IMR-90 (cell line): Measurements from ENCODE around the gene FFAR1. TPM values are rescaled to one million over a fixed set of nuclear protein-coding genes. Genes with fewer than 3 reads are reported as not detected.

Source experiments
- ATAC-seq: fragments of 200-7000 bp; cut with Tn5 transposase; 2 replicates; pipeline ENCODE4 v1.9.1; 2020; ENCODE audit warnings: low read depth, mild to moderate bottlenecking, moderate library complexity
- BruUV-seq: library from RNA; stranded (reverse); fragments of 400-500 nt; replicated peaks from 2 replicates; lab custom pipeline; 2021; lab: Mats Ljungman, UMichigan
- CTCF ChIA-PET: fragments of 300-600 bp; formaldehyde crosslinking; extraction: SDS; loops from one replicate; lab custom pipeline; 2021; ENCODE audit warnings: antibody characterized with exemption; lab: Yijun Ruan, JAX
- POLR2A ChIA-PET: fragments of 300-600 bp; sonication (Branson Sonifier 250); formaldehyde crosslinking; loops from one replicate; lab custom pipeline; 2022; ENCODE audit warnings: antibody characterized with exemption; ENCODE audit not compliant: unreplicated experiment; lab: Charles Lee
- DNase-seq: peaks from one replicate; pipeline ENCODE4 v3.0.0; 2013
- H2AFZ ChIP-seq: replicated peaks from 2 replicates; pipeline ENCODE3; 2013; ENCODE audit warnings: low read length, mild to moderate bottlenecking; ENCODE audit not compliant: poor library complexity
- H2AK5ac ChIP-seq: 2 replicates; pipeline ENCODE4 v1.6.1; 2013; ENCODE audit warnings: low read depth, low read length, inconsistent platforms
- H2AK9ac ChIP-seq: replicated peaks from 2 replicates; pipeline ENCODE3; 2013; ENCODE audit warnings: mild to moderate bottlenecking, low read depth, low read length, moderate library complexity; ENCODE audit not compliant: poor library complexity
- H2BK120ac ChIP-seq: 2 replicates; pipeline ENCODE4 v1.6.1; 2013; ENCODE audit warnings: low read depth, low read length, inconsistent platforms
- H2BK15ac ChIP-seq: 3 replicates; pipeline ENCODE4 v1.6.1; 2013; ENCODE audit warnings: low read depth, low read length, inconsistent platforms
- H2BK20ac ChIP-seq: 2 replicates; pipeline ENCODE4 v1.6.1; 2013; ENCODE audit warnings: low read depth, mild to moderate bottlenecking, inconsistent platforms, low read length, moderate library complexity
- H2BK5ac ChIP-seq: 2 replicates; pipeline ENCODE4 v1.6.1; 2013; ENCODE audit warnings: mild to moderate bottlenecking, low read depth, low read length, inconsistent platforms; ENCODE audit not compliant: poor library complexity, severe bottlenecking
- H3K14ac ChIP-seq: replicated peaks from 2 replicates; pipeline ENCODE4 v1.6.1; 2013; ENCODE audit warnings: low read depth, low read length, inconsistent platforms
- H3K18ac ChIP-seq: 2 replicates; pipeline ENCODE4 v1.6.1; 2013; ENCODE audit warnings: low read depth, low read length, control low read depth
- H3K23ac ChIP-seq: 2 replicates; pipeline ENCODE4 v1.6.1; 2013; ENCODE audit warnings: low read depth, low read length, inconsistent platforms
- H3K27ac ChIP-seq: 2 replicates; pipeline ENCODE4 v1.5.1; 2013; ENCODE audit warnings: mild to moderate bottlenecking, control low read depth, low read length; ENCODE audit not compliant: insufficient read depth
- H3K27me3 ChIP-seq: 2 replicates; pipeline ENCODE4 v1.6.1; 2013; ENCODE audit warnings: low read length; ENCODE audit not compliant: control insufficient read depth, insufficient read depth
- H3K36me3 ChIP-seq: 2 replicates; pipeline ENCODE4 v1.6.1; 2013; ENCODE audit warnings: low read length, mixed read lengths; ENCODE audit not compliant: control insufficient read depth, insufficient read depth
- H3K4ac ChIP-seq: 2 replicates; pipeline ENCODE4 v1.6.1; 2013; ENCODE audit warnings: low read depth, low read length, inconsistent platforms
- H3K4me1 ChIP-seq: 2 replicates; pipeline ENCODE4 v1.6.1; 2013; ENCODE audit warnings: low read length, mixed read lengths; ENCODE audit not compliant: control insufficient read depth, insufficient read depth
- H3K4me2 ChIP-seq: 2 replicates; pipeline ENCODE4 v1.6.1; 2013; ENCODE audit warnings: low read depth, mild to moderate bottlenecking, control low read depth, low read length, moderate library complexity
- H3K4me3 ChIP-seq: 2 replicates; pipeline ENCODE4 v1.5.1; 2013; ENCODE audit warnings: low read depth, mild to moderate bottlenecking, control low read depth, low read length, moderate library complexity; ENCODE audit not compliant: insufficient read depth
- H3K56ac ChIP-seq: 2 replicates; pipeline ENCODE4 v1.6.1; 2013; ENCODE audit warnings: low read length, inconsistent platforms; ENCODE audit not compliant: insufficient read depth; ENCODE audit errors: extremely low read depth
- H3K79me1 ChIP-seq, 2 experiments: 2 replicates each; pipeline ENCODE4 v1.6.1; 2013; ENCODE audit warnings: low read length in 2 of 2, inconsistent platforms in 1 of 2, low read depth in 1 of 2
- H3K9ac ChIP-seq: 2 replicates; pipeline ENCODE4 v1.6.1; 2013; ENCODE audit warnings: low read depth, low read length, control low read depth
- H3K9me1 ChIP-seq: 2 replicates; pipeline ENCODE4 v1.6.1; 2013; ENCODE audit warnings: low read length, inconsistent platforms; ENCODE audit not compliant: insufficient read depth
- H3K9me3 ChIP-seq: 2 replicates; pipeline ENCODE4 v1.6.1; 2013; ENCODE audit warnings: low read length; ENCODE audit not compliant: control insufficient read depth, insufficient read depth
- H4K20me1 ChIP-seq: 2 replicates; pipeline ENCODE4 v1.6.1; 2013; ENCODE audit warnings: low read length, inconsistent platforms; ENCODE audit not compliant: insufficient read depth
- H4K5ac ChIP-seq: 2 replicates; pipeline ENCODE4 v1.6.1; 2013; ENCODE audit warnings: mild to moderate bottlenecking, low read depth, low read length, control low read depth
- H4K8ac ChIP-seq, 2 experiments: 2 replicates each; pipeline ENCODE4 v1.6.1; 2013; ENCODE audit warnings: low read depth in 2 of 2, low read length in 2 of 2, control low read depth in 1 of 2, inconsistent platforms in 1 of 2
- H4K91ac ChIP-seq: 2 replicates; pipeline ENCODE4 v1.6.1; 2013; ENCODE audit warnings: low read depth, low read length, inconsistent platforms; ENCODE audit not compliant: insufficient read depth
- BHLHE40 ChIP-seq: fragments of 150-350 bp; IDR thresholded peaks from 2 replicates; pipeline ENCODE4 v1.6.1; 2016; ENCODE audit warnings: mild to moderate bottlenecking, low read depth, low read length
- CEBPB ChIP-seq: IDR thresholded peaks from 2 replicates; pipeline ENCODE4 v1.6.1; 2012; ENCODE audit warnings: low read depth, low read length, improper control_type of control experiment
- CHD1 ChIP-seq: IDR thresholded peaks from 2 replicates; pipeline ENCODE4 v1.6.1; 2012; ENCODE audit warnings: low read depth, low read length, improper control_type of control experiment
- CTCF ChIP-seq: conservative IDR thresholded peaks from 2 replicates; pipeline ENCODE4 v1.5.1; 2012; ENCODE audit warnings: mild to moderate bottlenecking, low read depth, low read length, improper control_type of control experiment
- ELK1 ChIP-seq: fragments of 150-350 bp; IDR thresholded peaks from 2 replicates; pipeline ENCODE4 v1.6.1; 2016; ENCODE audit warnings: low read depth, mild to moderate bottlenecking, low read length, moderate library complexity, borderline replicate concordance
- FOS ChIP-seq: fragments of 150-350 bp; IDR thresholded peaks from 2 replicates; pipeline ENCODE4 v1.6.1; 2016; ENCODE audit warnings: low read depth, low read length
- MAFK ChIP-seq: IDR thresholded peaks from 2 replicates; pipeline ENCODE4 v1.6.1; 2012; ENCODE audit warnings: low read depth, low read length, improper control_type of control experiment
- MAZ ChIP-seq: IDR thresholded peaks from 2 replicates; pipeline ENCODE4 v1.6.1; 2012; ENCODE audit warnings: low read depth, mild to moderate bottlenecking, low read length, improper control_type of control experiment, moderate library complexity, borderline replicate concordance
- MXI1 ChIP-seq: IDR thresholded peaks from 2 replicates; pipeline ENCODE4 v1.6.1; 2012; ENCODE audit warnings: low read depth, mild to moderate bottlenecking, low read length, moderate library complexity, borderline replicate concordance
- NFE2L2 ChIP-seq: fragments of 150-350 bp; IDR thresholded peaks from 2 replicates; pipeline ENCODE4 v1.6.1; 2016; ENCODE audit warnings: low read depth, mild to moderate bottlenecking, low read length
- POLR2A ChIP-seq: IDR thresholded peaks from 2 replicates; pipeline ENCODE4 v1.6.1; 2012; ENCODE audit warnings: mild to moderate bottlenecking, low read depth, low read length
- RAD21 ChIP-seq: IDR thresholded peaks from 2 replicates; pipeline ENCODE4 v1.6.1; 2012; ENCODE audit warnings: low read length, improper control_type of control experiment
- RCOR1 ChIP-seq: IDR thresholded peaks from 2 replicates; pipeline ENCODE4 v1.6.1; 2012; ENCODE audit warnings: mild to moderate bottlenecking, low read length, improper control_type of control experiment; ENCODE audit not compliant: insufficient replicate concordance
- RFX5 ChIP-seq: IDR thresholded peaks from 2 replicates; pipeline ENCODE4 v1.8.0; 2012; ENCODE audit warnings: low read depth, mild to moderate bottlenecking, low read length, moderate library complexity
- SMC3 ChIP-seq: fragments of 150-350 bp; IDR thresholded peaks from 2 replicates; pipeline ENCODE4 v1.6.1; 2016; ENCODE audit warnings: low read depth, mild to moderate bottlenecking, antibody characterized with exemption, low read length, moderate library complexity
- USF2 ChIP-seq: fragments of 150-350 bp; IDR thresholded peaks from 2 replicates; pipeline ENCODE4 v1.6.1; 2017; ENCODE audit warnings: mild to moderate bottlenecking, antibody characterized with exemption, low read length, low read depth
- WGBS, 2 experiments: methylation state at CpG; one replicate each; pipeline versions ENCODE4 v1.1.5 to v1.1.7; 2013; ENCODE audit warnings: missing lambda C conversion rate in 2 of 2; ENCODE audit not compliant: insufficient read length in 1 of 2; ENCODE audit errors: extremely low coverage in 2 of 2; 5-methylcytosine and 5-hydroxymethylcytosine counted together
- dilution Hi-C: fragments of 300-500 bp; cut with HindIII; formaldehyde crosslinking; loops from one replicate; pipeline ENCODE4 v1.14.3; 2018; ENCODE audit warnings: low sequenced_read_pairs; ENCODE audit not compliant: unreplicated experiment
- in situ Hi-C: fragments of 300-500 bp; cut with MboI; formaldehyde crosslinking; loops from 3 replicates; pipeline ENCODE4 v1.14.3; 2019; ENCODE audit warnings: low sequenced_read_pairs, inconsistent platforms, mixed read lengths
- intact Hi-C: fragments of 100-400 bp; cut with micrococcal nuclease; formaldehyde crosslinking; loops from 2 replicates; pipeline ENCODE4 v1.10.0; 2022
- polyA plus RNA-seq, 3 experiments: library from polyadenylated mRNA; depleted of rRNA; stranded (reverse); fragments of >200 nt; gene quantifications; 2 replicates each; pipeline ENCODE4 v1.2.3, GENCODE V29; 2012; ENCODE audit warnings: low replicate concordance in 1 of 3
- total RNA-seq: library from RNA; depleted of rRNA; stranded (reverse); fragments of >200 nt; gene quantifications from 2 replicates; pipeline ENCODE4 v1.2.3, GENCODE V29; 2012

FFAR1 gene
- total and polyA plus RNA-seq, 2 of the 4 experiments (the other 2 are of a cell fraction) = not detected

- ChIA-PET CTCF (no interaction called here), POLR2A (no interaction called here)
- Histone ChIP-seq H2BK120ac (no peak overlapping the region), H3K23ac (no peak overlapping the region), H2AFZ (no peak overlapping the region), H3K4me1 (no peaks in the 10 kb centered on the region), H3K27me3 (peaks cover 3% of the 10 kb centered on the region; the same call in 1 of the 2 replicates), H2AK5ac (no peak overlapping the region), H2BK5ac (no peak overlapping the region), H2BK20ac (no peak overlapping the region), H2BK15ac (no peak overlapping the region), H3K56ac (no peak overlapping the region), H3K9ac (no peak overlapping the region), H4K5ac (no peak overlapping the region), H3K9me3 (no peaks in the 10 kb centered on the region), H3K4me2 (no peak overlapping the region), H3K18ac (no peak overlapping the region), H4K20me1 (no peaks in the 10 kb centered on the region), H4K91ac (no peak overlapping the region), H3K4me3 (no peak overlapping the region), H4K8ac (no peak overlapping the region), H3K9me1 (no peaks in the 10 kb centered on the region), H3K27ac (no peak overlapping the region), H3K79me1 (no peaks in the 10 kb centered on the region), H3K36me3 (no peaks in the 10 kb centered on the region), H3K14ac (no peak overlapping the region), H3K4ac (no peak overlapping the region), H2AK9ac (no peak overlapping the region)
- BruUV-seq = no TSS peak
- 75% methylated on average over 4 of the region's 6 CpGs; no CpG with 5 or more reads in 1 of the 2 experiments for WGBS, 2 experiments
- in situ Hi-C loops (no loop called here), intact Hi-C loops (no loop called here), dilution Hi-C loops (no loop called here)
- TF ChIP-seq NFE2L2 = no peak
- no peak for TF ChIP-seq SMC3
- no peak for TF ChIP-seq POLR2A
- no peak for TF ChIP-seq BHLHE40
- no peak for TF ChIP-seq MAFK
- no peak for TF ChIP-seq USF2
- no peak for TF ChIP-seq CEBPB
- no peak for TF ChIP-seq ELK1
- TF ChIP-seq MAZ = no peak
- no peak for TF ChIP-seq RAD21
- no peak for TF ChIP-seq RFX5
- no peak for TF ChIP-seq FOS
- TF ChIP-seq MXI1 = no peak
- no peak for TF ChIP-seq CHD1
- TF ChIP-seq CTCF = no peak
- no peak for TF ChIP-seq RCOR1
- no peak for ATAC-seq
- no peak for DNase-seq
Observed at GRCh38 chr19:35397064-35397463, 49.4 kb downstream of the FFAR1 start.
